ENCODE data around the gene PLS3.

The PLS3 gene

GRCh38 chrX:115696939-115697338 is 136.0 kb downstream of the PLS3 start:
- no peak for DNase-seq

GRCh38 chrX:115697806-115698205 is 136.8 kb downstream of the PLS3 start:
- DNase-seq = no peak
